Nucleus accumbens (tissue), 56 donors: ENCODE measurements around the gene NTMT1.
"Not testable (repeated sequence)": the region's sequence is repeated elsewhere in the genome, so short reads cannot be mapped to it uniquely, and the experiment has no call there.

Experiments used
- DNase-seq, 56 donors: peaks; one replicate each; lab custom pipeline; 2025; lab: John Stamatoyannopoulos, UW

NTMT1 gene

DNA sequence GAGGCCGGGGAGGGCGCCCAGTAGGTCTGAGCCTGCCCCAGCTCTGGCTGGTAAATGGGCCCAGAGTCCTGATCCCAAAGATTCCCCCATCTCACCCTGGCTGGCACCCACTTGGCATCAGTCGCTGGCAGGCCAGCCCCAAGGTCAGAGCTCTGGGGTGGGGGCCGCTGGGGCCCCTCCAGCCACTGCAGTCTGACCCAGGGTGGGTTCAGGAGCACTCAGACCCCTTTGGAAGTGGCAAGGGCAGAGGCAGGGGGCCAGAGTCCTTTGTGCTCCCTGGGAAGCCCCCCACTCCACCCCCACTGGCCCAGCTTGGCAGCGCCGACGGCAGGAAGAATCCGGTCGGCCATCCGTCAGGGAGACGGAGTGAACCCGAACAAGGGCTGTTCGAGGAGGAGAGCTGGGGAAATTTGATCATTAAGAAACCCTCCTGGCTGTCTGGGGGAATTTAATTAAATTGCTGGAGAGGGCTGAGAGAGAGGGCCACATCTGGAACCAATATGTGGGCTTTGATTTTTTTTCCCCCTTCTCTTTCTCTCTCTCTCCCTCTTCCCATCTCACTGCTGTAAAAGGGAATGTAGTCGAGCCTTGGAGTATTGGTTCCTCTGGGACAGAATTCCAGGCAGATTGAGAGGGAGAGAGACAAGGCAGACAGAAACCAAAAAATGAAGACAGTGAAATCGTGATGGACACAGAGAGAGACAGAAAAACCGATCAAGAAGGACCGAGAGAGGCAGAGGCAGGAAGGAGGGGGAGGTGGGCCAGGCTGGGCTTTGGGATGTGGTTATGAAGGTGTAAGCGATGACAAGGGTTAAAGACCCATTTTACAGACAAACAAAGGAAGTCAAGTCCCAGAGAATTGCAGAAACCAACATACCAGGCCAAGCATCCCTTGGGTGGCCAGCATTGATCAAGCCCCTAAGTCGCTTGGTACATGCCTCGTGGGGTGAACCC lies 24.0 kb downstream of the NTMT1 start:
- DNase-seq, result no peak

DNA sequence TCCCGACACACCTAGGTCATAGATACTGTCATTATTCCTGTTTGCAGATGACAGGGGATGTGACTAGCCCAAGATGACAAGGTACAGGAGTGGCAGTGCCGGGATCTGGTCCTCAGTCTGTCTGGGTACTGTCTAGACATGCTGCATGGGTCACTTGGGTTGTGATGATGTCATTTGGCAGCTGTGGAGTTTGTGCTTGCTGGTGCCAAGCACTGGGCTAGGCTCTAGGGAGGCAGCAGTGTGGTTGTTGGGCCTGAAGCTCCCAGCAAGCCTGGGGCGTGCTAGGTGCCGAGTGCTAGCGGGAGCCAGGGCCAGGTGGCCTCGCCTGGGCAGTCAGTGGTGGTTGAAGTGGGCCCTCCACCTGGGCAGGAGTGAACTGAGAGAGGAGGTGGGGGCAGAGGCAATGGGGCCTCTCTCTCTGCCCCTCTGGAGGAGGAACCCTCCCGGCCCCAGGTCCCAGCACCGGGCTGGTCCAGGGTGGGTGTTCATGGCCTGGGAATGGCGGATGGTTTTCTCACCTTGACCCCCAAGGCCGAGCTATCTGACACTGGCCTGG lies 24.8 kb downstream of the NTMT1 start:
- DNase-seq, result peak in 5 of 56 donors; percentile 5 to 17 (median 11)

DNA sequence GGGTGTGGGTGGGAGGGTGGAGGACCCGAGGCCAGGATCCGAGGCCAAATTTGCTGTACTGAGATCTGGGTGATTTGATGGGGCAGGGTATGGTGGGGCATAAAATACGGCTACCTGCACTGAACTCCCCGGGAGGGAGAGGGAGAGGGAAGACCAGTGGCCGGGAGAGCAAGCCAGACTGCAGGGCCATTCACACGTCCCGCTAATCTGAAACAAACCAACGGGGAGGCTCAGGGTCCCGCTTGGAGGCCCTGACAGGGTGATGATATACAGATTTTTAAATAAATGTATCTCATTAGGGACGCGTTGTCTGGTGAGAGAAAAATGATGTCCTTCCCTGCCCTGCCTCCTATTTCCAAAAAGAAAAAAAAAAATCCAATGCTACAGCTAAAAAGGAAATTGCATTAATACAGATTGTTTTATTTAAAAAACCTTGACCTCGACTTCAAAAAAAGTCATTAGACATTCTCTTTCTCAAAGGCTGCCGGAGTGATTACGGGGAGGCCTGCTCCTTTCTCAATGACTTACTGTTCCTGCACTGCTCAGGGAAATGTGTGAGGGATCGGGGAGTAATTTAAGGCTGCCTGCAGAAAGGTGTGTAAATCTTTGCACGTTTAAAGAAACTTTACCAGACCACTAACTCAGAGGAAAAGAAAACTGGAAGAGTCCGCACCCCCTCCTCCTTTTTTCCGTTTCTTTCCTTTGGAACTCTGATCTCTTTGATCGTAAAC lies 28.0 kb downstream of the NTMT1 start:
- DNase-seq, result no peak

DNA sequence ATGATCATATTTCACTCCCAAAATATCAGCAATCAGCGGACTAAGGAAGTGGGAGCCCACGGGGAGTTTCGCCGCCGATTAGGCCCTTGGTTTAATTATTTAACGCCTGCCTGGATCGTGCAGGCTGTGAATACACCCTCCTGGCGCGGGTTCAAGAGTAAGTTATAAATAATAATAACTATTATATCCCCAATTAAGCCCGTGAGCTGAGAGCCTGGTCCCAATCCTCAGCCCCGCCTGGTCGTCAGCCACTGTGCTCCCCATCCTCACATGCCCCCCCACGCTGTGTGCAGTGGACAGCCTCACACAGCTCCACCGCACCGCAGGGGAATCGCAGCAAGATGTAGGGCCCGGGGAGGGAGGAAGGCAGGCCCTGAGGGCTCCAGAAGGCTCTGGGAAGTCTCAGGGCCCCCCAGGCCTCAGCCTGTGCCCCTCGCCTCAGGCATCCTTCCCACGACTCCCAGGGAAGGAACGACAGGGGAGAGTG lies 28.6 kb downstream of the NTMT1 start:
- no peak for DNase-seq

DNA sequence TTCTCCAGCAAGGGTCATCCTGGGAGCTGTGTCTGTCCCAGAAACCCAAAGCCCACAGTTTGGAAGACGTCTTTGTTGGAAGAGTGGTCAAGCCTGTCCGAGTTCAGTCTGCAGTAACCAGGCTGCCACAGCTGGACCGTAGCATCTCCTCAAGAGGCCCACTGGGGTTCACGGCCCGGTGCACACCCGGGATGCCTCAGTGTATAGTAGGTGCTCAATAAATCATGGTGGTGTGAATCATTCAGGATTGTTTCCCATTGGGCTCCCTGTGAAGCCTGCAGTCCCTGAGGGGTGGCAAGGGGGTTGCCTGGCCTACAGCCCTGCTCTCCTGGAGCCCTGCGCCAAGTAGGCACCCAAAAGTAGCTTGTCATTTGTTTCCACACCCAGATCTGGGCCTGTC lies 29.2 kb downstream of the NTMT1 start:
- DNase-seq, result no peak

DNA sequence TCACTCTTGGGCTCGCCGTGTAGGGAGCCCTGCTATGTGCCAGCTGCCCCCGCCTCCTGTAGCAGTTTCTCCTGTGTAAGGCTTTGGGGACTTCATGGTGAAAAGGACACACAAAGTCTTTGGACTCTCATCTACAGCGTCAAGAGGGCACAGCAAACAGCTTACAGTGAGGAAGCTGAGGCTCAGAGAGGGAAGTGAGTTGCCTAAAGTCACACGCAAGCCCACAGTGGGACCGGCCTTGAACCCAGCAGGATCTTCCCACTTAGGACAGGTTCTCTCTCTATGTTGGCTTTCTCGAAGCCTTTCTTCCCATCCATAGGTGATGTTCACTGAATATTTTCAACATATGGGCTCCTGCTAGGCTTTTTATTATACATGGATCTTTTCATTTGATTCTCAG lies 29.7 kb downstream of the NTMT1 start:
- no peak for DNase-seq

DNA sequence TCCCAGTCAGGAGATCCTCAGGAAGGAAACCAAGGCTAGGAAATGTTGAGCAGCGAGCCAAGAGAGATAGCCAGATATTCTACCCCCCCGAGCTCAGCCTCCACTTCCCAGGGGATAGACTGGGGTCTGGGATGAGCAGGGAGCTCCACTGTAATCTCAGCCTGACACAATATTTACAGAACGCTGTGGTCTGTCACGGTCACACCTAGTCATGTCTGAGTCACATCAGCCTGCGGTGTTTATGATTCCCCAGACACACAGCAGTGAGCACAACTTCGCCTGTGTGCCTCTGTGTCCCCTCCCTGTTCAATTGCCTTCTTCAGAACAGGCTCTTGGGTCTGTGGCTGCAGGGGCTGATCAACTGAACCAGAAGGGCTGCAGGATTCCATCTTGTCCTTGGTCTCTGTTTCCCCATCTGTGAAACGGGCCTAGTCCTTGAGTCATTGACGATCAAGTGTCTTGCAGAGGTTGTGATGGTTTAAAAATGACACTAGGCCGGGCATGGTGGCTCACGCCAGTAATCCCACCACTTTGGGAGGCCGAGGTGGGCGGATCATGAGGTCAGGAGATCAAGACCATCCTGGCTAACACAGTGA lies 30.9 kb downstream of the NTMT1 start:
- no peak for DNase-seq

DNA sequence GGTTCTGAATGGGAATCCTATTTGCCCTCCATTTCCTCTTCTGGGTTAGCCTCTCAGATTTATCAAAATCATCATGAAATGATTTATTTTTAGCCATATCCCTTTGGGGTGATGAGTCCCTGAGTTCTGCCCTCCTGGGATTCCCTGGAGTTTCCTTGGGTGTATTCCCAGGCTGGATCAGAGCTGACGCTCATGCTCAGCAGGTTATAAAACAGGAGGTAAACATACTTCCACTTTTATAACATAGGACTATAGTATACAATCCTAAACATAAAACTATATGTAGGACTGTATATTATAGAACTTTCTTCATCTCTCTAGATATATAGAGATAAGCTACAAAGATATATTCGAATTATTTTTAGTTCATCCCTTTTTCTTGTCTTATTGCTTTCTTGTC lies 35.1 kb downstream of the NTMT1 start:
- no peak for DNase-seq

DNA sequence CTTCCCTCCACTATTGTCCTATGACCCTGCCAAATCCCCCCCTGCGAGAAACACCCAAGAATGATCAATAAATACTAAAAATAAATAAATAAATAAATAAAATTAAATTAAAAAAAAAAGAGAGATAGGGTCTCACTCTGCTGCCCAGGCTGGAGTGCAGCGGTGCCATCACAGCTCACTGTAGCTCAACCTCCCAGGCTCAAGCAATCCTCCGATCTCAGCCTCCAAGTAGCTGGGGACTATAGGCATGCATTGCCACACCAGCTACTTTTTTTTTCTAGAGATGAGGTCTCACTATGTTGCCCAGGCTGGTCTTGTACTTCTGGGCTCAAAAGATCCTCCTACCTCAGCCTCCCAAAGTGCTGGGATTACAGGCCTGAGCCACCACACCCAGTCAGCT lies 36.3 kb downstream of the NTMT1 start:
- not testable (repeated sequence) for DNase-seq

DNA sequence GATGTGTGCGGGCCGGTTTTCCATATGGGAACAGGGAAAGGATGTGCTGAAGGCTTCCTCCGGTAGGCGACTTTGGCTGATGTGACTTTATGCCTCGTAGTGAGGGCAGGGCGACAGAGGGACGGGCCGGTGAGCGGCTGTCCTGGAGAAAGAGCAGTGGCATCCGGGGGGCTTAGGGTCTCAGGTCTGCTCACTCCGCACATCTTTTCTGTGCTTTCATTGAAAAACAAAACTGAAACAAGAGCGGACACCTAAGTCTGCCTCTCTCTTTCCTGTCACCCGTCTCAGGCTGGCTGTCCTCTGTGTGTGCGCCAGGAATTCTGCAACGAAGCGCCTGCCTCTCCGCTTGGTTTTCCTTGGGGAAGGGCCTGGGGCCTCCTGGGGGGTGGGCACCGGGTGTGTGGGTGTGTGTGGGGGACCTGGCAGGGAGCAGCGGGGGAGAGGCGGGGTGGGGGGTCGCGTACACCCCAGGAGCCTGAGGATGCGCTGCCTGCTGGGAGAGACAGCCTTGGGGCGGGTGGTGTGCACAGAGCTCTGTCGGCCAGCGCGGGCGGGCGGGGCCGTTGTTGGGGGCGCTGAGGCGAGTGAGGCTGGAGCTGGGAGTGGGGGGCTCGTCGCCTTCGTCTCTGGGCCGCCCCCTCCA lies 38.9 kb downstream of the NTMT1 start:
- peak in 1 of 56 donors; percentile 33 for DNase-seq

DNA sequence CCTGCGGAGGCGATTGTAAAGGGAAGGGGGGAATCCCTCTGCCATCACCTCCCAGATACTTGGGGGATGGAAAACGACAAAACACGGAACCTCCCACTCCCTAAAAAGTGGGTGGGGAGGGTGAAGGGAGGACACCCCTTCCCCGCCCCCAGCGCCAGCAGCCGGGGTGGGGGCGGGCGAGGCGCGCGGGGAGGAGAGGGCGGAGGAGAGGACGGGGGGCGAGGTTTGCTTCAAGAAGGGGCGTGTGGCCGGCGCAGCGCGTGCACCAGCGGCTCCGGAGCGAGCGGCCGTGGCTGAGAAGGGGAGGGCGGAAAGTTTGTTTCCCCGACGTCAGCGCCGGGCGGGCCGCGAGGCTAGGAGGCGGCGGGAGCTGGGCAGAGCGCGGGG lies 39.4 kb downstream of the NTMT1 start, which contains the start of gene PRRX2:
Gene PRRX2 (plus strand): TSS at position 259 of the 387 bp plus-strand sequence. CDS start 221 bp downstream, outside the sequence.
- DNase-seq, result peak in 1 of 56 donors; percentile 33

DNA sequence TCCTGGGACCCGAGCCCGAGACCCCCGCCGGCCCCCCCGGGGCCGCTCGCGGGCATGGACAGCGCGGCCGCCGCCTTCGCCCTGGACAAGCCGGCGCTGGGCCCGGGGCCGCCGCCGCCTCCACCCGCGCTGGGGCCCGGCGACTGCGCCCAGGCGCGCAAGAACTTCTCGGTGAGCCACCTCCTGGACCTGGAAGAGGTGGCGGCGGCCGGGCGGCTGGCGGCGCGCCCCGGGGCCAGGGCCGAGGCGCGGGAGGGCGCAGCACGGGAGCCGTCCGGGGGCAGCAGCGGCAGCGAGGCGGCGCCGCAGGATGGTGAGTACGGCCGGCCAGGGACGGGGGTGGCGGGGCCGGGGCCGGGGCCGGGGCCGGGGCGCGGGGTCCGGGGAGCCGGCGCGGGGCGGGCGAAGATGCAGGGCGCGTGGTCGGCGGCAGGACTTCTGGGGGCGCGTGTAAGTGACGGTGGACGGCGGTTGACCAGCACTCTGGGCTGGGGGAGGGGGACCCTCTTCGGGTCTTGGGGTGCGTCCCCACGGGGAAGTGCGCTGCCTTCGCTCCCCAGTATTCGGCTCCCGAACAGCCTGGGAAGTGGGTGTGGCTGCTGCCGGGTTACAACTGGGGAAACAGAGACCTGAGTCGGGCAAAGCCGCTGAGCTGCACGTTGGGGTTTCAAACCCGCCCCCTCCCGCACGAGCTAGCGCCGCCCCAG lies 40.0 kb downstream of the NTMT1 start:
- DNase-seq, result no peak

DNA sequence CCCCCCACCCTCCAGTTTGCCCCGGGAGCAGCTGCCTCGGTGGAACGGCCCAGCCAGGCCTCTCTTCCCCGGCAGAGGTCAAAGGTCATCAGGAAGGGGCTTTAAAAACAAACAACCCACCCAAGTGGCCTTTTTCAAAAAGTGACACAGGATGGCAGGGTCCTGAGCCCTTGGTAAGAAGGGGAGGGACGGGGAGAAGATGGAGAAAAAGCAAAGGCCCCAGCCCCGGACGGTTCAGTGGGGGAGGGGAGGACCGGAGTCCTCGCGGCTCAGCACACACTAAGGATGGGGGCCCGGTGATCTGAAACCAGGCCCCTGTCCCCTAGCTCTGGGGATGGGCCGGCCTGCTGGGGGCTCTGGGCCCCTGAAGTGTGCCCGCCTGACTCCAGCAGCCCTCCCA lies 40.6 kb downstream of the NTMT1 start:
- no peak for DNase-seq

DNA sequence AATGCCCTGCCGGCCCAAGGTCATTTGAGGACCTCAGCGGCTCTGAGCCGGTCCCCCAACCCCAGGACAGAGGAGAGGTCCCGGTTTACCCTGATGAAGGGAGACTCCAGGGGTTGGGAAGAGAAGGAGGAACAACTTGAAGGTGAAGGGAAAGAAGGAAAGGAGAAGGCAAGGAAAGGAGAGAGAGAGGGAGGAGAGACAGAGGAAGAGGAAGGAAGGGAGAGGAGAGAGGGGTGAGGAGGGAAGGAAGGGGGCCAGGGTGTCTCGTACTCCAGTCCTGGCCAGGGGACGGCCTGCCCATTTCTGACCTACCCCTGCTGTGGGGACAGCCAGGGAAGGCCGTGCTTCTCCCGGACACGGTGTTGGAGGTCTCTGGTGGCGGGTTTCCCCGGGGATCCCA lies 41.4 kb downstream of the NTMT1 start:
- no peak for DNase-seq

DNA sequence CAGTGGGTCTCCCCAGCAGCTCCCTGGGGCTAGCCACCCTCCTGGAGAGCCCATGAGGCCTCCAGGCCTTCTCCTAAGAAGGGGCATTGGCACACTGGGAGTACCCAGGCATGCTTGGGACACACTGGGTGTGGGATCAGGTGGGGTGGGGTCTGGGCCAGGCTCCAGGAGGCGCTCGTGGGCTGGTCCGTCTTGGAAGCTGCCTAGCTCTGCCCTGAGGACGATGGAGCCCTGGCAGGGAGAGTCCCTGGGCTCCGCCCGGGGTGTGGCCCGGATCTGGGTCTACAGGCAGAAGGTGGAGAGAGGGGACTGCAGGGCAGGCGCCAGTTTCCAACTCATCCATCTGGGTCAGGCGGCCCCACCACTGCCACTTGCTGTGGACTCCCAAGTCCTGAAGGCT lies 41.9 kb downstream of the NTMT1 start:
- no peak for DNase-seq

DNA sequence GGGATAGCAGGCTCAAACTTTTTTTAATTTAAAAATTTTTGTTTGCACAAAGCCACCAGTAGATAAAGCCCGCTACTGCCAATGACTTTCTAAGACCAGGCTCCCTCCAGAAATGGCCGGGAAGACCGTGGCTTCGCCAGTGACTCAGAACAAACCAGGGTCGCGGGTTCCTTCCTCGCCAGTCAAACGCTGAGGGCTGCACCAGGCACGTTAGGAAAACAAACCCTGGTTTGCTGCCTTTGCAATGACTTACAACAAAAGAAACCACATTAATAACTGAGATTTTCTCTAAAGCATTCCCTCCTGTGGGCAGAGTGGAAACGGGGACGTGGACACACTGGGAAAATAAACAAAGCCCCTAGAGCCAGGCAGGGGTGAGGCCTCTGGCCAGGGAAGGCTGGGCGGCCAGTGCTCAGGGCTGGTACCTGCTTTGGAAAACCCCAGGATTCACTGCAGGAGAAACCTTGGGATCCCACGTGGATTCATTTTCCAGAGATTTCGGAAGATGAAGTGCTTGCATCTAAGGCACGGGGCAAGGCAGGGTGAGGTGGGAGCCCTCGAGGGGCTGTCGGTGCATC lies 43.3 kb downstream of the NTMT1 start:
- DNase-seq, result no peak

DNA sequence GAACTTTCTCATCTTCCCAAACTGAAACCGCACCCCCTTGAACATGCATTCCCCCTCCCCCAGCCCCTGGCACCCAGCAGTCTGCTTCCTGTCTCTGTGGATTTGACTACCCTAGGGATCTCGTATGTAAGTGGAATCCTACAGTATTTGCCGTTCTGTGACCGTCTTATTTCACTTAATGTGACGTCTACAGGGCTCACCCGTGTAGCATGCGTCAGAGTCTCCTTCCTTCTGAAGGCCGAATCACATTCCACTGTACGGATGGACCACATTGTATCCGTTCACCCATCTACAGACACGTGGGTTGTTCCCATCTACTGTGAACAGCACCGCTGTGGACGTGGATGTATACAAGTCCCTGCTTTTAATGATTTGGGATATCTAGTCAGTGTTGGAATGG lies 44.0 kb downstream of the NTMT1 start:
- DNase-seq, result no peak

DNA sequence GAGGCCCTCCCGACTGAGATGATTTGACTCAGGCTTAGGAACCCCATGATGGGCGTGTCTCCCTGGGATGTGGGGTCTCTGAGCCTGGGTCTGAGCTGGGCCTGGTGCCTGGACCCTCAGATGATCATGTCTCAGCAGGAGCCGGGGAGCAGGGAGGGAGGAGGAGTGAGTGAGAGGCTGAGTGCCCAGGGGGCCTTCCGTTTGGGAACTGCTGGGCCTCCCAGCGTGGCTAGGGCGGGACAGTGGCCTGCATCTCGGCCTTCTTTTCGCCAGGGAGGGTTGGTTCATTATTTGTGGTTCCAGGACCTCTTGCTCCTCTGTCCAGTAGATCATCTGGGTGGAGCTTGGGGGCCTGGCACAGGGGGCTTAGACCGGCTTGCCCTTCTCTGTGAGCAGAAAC lies 45.1 kb downstream of the NTMT1 start:
- no peak for DNase-seq

DNA sequence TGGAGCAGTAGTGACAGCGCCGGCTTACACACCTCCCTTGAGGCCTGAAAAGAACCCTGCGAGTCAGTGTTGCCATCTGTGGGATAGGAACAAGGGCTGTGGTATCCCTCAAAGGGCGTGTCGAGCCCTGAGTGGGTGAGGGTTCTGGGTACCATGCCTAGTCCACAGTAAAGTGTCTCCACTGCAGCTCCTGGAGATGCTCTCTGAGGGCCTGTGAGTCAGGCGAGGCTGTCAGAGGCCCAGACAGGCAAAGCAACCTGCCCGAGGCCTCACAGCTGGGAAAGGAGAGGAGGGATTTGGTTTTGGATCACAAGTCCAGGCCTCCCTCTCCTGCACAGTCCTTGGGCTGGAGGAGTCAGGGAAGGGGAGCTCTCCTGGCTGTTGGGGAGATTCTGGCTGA lies 45.6 kb downstream of the NTMT1 start:
- DNase-seq, result no peak
